Astrocyte (in vitro differentiated cells and primary cell): ENCODE data around the gene OSBPL3. TPM values are rescaled to one million over a fixed set of nuclear protein-coding genes. Genes with fewer than 3 reads are reported as not detected.

Experiments
- DNase-seq: peaks from one replicate; pipeline ENCODE4 v3.0.0-alpha.2; 2010; ENCODE audit warnings: low read depth
- FAIRE-seq: peaks from 2 replicates; lab custom pipeline; 2011; peaks lifted over from hg19 to GRCh38; lab: Jason Lieb, UNC
- H2AFZ ChIP-seq: 2 replicates; pipeline ENCODE4 v1.6.0; 2012; ENCODE audit warnings: low read depth, low read length, inconsistent platforms
- H3K27ac ChIP-seq: 2 replicates; pipeline ENCODE4 v1.5.1; 2011; ENCODE audit warnings: low read depth, low read length, inconsistent platforms
- H3K27me3 ChIP-seq: 2 replicates; pipeline ENCODE4 v1.6.0; 2011; ENCODE audit warnings: low read length, inconsistent platforms; ENCODE audit not compliant: insufficient read depth
- H3K36me3 ChIP-seq: 2 replicates; pipeline ENCODE4 v1.5.1; 2011; ENCODE audit warnings: low read length, inconsistent platforms; ENCODE audit not compliant: insufficient read depth
- H3K4me1 ChIP-seq: 2 replicates; pipeline ENCODE4 v1.5.1; 2011; ENCODE audit warnings: low read length, inconsistent platforms; ENCODE audit not compliant: insufficient read depth
- H3K4me2 ChIP-seq: 2 replicates; pipeline ENCODE4 v1.6.0; 2012; ENCODE audit warnings: low read length, inconsistent platforms
- H3K4me3 ChIP-seq: 2 replicates; pipeline ENCODE4 v1.5.1; 2011; ENCODE audit warnings: low read depth, mild to moderate bottlenecking, low read length, inconsistent platforms; ENCODE audit not compliant: insufficient read depth
- H3K79me2 ChIP-seq: 2 replicates; pipeline ENCODE4 v1.6.0; 2012; ENCODE audit warnings: mild to moderate bottlenecking, low read length, inconsistent platforms; ENCODE audit not compliant: insufficient read depth
- H3K9ac ChIP-seq: 2 replicates; pipeline ENCODE4 v1.6.0; 2012; ENCODE audit warnings: mild to moderate bottlenecking, low read length, inconsistent platforms
- H3K9me3 ChIP-seq: 2 replicates; pipeline ENCODE4 v1.5.1; 2012; ENCODE audit warnings: low read depth, mild to moderate bottlenecking, low read length, inconsistent platforms; ENCODE audit not compliant: insufficient read depth
- H4K20me1 ChIP-seq: 2 replicates; pipeline ENCODE4 v1.6.0; 2012; ENCODE audit warnings: low read length, inconsistent platforms; ENCODE audit not compliant: insufficient read depth
- H3K27ac Mint-ChIP-seq: one replicate; pipeline ENCODE4 v1.8.0; 2021; ENCODE audit warnings: mild to moderate bottlenecking, mixed read lengths; ENCODE audit not compliant: unreplicated experiment
- H3K27me3 Mint-ChIP-seq: one replicate; pipeline ENCODE4 v1.8.0; 2021; ENCODE audit warnings: low read depth, mixed read lengths; ENCODE audit not compliant: unreplicated experiment
- H3K36me3 Mint-ChIP-seq: one replicate; pipeline ENCODE4 v1.8.0; 2021; ENCODE audit warnings: low read depth, mixed read lengths; ENCODE audit not compliant: unreplicated experiment
- H3K4me1 Mint-ChIP-seq: one replicate; pipeline ENCODE4 v1.8.0; 2021; ENCODE audit warnings: low read depth, mixed read lengths; ENCODE audit not compliant: unreplicated experiment
- H3K4me3 Mint-ChIP-seq: one replicate; pipeline ENCODE4 v1.8.0; 2021; ENCODE audit warnings: mild to moderate bottlenecking, moderate library complexity, mixed read lengths; ENCODE audit not compliant: unreplicated experiment
- H3K9me3 Mint-ChIP-seq: one replicate; pipeline ENCODE4 v1.8.0; 2021; ENCODE audit warnings: mild to moderate bottlenecking, mixed read lengths; ENCODE audit not compliant: unreplicated experiment
- CTCF ChIP-seq: IDR thresholded peaks from 2 replicates; pipeline ENCODE4 v1.5.1; 2011; ENCODE audit warnings: low read depth, mild to moderate bottlenecking, inconsistent platforms, low read length, moderate library complexity; ENCODE audit not compliant: insufficient read depth
- EZH2 ChIP-seq: IDR thresholded peaks from 2 replicates; pipeline ENCODE4 v1.6.1; 2012; ENCODE audit warnings: mild to moderate bottlenecking, low read length, inconsistent platforms; ENCODE audit not compliant: insufficient read depth
- total RNA-seq: library from RNA; stranded (reverse); gene quantifications from 2 replicates; pipeline ENCODE4 v1.2.1, GENCODE V29; 2021

Gene OSBPL3
- total RNA-seq, 1 donor from 2014 or later: 62.9 TPM

- Histone ChIP-seq H2AFZ (no peak overlapping the region), H3K9ac (no peak overlapping the region), H3K4me3 (no peak overlapping the region), H4K20me1 (no peaks in the 10 kb centered on the region), H3K4me2 (no peak overlapping the region), H3K79me2 (no peaks in the 10 kb centered on the region), H3K27me3 (no peaks in the 10 kb centered on the region), H3K4me1 (peaks cover 10% of the 10 kb centered on the region), H3K9me3 (no peaks in the 10 kb centered on the region), H3K36me3 (no peaks in the 10 kb centered on the region), H3K27ac (no peak overlapping the region)
- TF ChIP-seq CTCF: no peak
- no peak for TF ChIP-seq EZH2
- H3K4me1 Mint-ChIP-seq: peaks cover 17% of the 10 kb centered on the region
- H3K4me3 Mint-ChIP-seq: no peak overlapping the region
- no peaks in the 10 kb centered on the region for H3K27me3 Mint-ChIP-seq
- H3K9me3 Mint-ChIP-seq: no peaks in the 10 kb centered on the region
- peaks cover 9% of the 10 kb centered on the region for H3K36me3 Mint-ChIP-seq
- H3K27ac Mint-ChIP-seq: peak overlapping the region; percentile 80
- FAIRE-seq (no peak), DNase-seq (no peak)
Observed at GRCh38 chr7:24777806-24778205, 202.2 kb downstream of the OSBPL3 start.

- peaks cover 2% of the 10 kb centered on the region for H3K9me3 Mint-ChIP-seq
- Histone ChIP-seq H3K4me2 (no peak overlapping the region), H2AFZ (no peak overlapping the region), H3K27me3 (no peaks in the 10 kb centered on the region), H4K20me1 (no peaks in the 10 kb centered on the region), H3K4me1 (peaks cover 3% of the 10 kb centered on the region), H3K9me3 (no peaks in the 10 kb centered on the region), H3K9ac (no peak overlapping the region), H3K36me3 (no peaks in the 10 kb centered on the region), H3K27ac (no peak overlapping the region), H3K4me3 (no peak overlapping the region), H3K79me2 (no peaks in the 10 kb centered on the region)
- H3K36me3 Mint-ChIP-seq: peaks cover 11% of the 10 kb centered on the region
- peaks cover 15% of the 10 kb centered on the region for H3K4me1 Mint-ChIP-seq
- FAIRE-seq (no peak), DNase-seq (no peak)
- peaks cover 2% of the 10 kb centered on the region for H3K27me3 Mint-ChIP-seq
- H3K27ac Mint-ChIP-seq: peak overlapping the region; percentile 88
- no peak for TF ChIP-seq EZH2
- no peak for TF ChIP-seq CTCF
- no peak overlapping the region for H3K4me3 Mint-ChIP-seq
Observed at GRCh38 chr7:24773646-24774045, 206.3 kb downstream of the OSBPL3 start.

GRCh38 chr7:24769851-24770250 lies 210.1 kb downstream of the OSBPL3 start:
- no peak overlapping the region for H3K4me2 ChIP-seq
- no peaks in the 10 kb centered on the region for H3K36me3 ChIP-seq
- Mint-ChIP-seq H3K36me3 (peaks cover 9% of the 10 kb centered on the region), H3K4me3 (no peak overlapping the region), H3K4me1 (peaks cover 13% of the 10 kb centered on the region), H3K27ac (no peak overlapping the region), H3K9me3 (peaks cover 2% of the 10 kb centered on the region), H3K27me3 (peaks cover 2% of the 10 kb centered on the region)
- no peak overlapping the region for H2AFZ ChIP-seq
- no peaks in the 10 kb centered on the region for H4K20me1 ChIP-seq
- no peaks in the 10 kb centered on the region for H3K4me1 ChIP-seq
- FAIRE-seq (no peak), DNase-seq (no peak)
- H3K27ac ChIP-seq: no peak overlapping the region
- H3K79me2 ChIP-seq: no peaks in the 10 kb centered on the region
- H3K27me3 ChIP-seq: no peaks in the 10 kb centered on the region
- H3K9me3 ChIP-seq: no peaks in the 10 kb centered on the region
- no peak overlapping the region for H3K4me3 ChIP-seq
- H3K9ac ChIP-seq: no peak overlapping the region
- TF ChIP-seq EZH2 (no peak), CTCF (no peak)
